Sigmoid colon (tissue), 7 donors: ENCODE results near the gene ZDHHC9. TPM values are rescaled to one million over a fixed set of nuclear protein-coding genes. Genes with fewer than 3 reads are reported as not detected.

Experiments
- DNase-seq: peaks from one replicate; pipeline ENCODE4 v3.0.0-alpha.2; 2019
- H3K27ac ChIP-seq, 4 donors: fragments of 200-600 bp; sonication (generic); one replicate each; pipeline ENCODE4 v1.5.1; 2016 to 2019; ENCODE audit warnings: mild to moderate bottlenecking in 1 of 4
- H3K27me3 ChIP-seq, 3 donors: fragments of 200-600 bp; sonication (generic); one replicate each; pipeline ENCODE4 v1.5.1; 2019; ENCODE audit warnings: mild to moderate bottlenecking in 1 of 3
- H3K36me3 ChIP-seq, 4 donors: fragments of 200-600 bp; sonication (generic); one replicate each; pipeline ENCODE4 v1.5.1; 2016 to 2019
- H3K4me1 ChIP-seq, 4 donors: fragments of 200-600 bp; sonication (generic); one replicate each; pipeline ENCODE4 v1.5.1; 2017 to 2019
- H3K4me3 ChIP-seq, 4 donors: fragments of 200-600 bp; sonication (generic); one replicate each; pipeline ENCODE4 v1.5.1; 2017 to 2019; ENCODE audit warnings: mild to moderate bottlenecking in 2 of 4, moderate library complexity in 1 of 4
- H3K9me3 ChIP-seq, 4 donors: fragments of 200-600 bp in 3 of 4; sonication (generic) in 3 of 4; one replicate each; pipeline versions ENCODE4 v1.5.1 to v1.6.1; 2013 to 2019
- EP300 ChIP-seq, 4 donors: sonication (generic); formaldehyde crosslinking; IDR thresholded peaks; one replicate each; pipeline ENCODE4 v1.6.1; 2017; ENCODE audit warnings: antibody characterized with exemption in 4 of 4
- POLR2A ChIP-seq, 2 donors: fragments of 450-650 bp; IDR thresholded peaks; one replicate each; pipeline ENCODE4 v1.6.1; 2016; ENCODE audit warnings: antibody characterized with exemption in 2 of 2, mild to moderate bottlenecking in 2 of 2, moderate library complexity in 2 of 2
- POLR2AphosphoS5 ChIP-seq, 4 donors: sonication (generic); formaldehyde crosslinking; IDR thresholded peaks; one replicate each; pipeline ENCODE4 v1.6.1; 2017; ENCODE audit warnings: antibody characterized with exemption in 4 of 4
- WGBS, 2 donors: extraction: QIAGEN DNeasy Blood & Tissue Kit; methylation state at CpG; one replicate each; pipeline ENCODE4 v1.1.7; 2013; 5-methylcytosine and 5-hydroxymethylcytosine counted together
- intact Hi-C: fragments of 100-400 bp; cut with DNase I; formaldehyde crosslinking; loops from one replicate; pipeline ENCODE4 v1.15.1; 2023
- polyA plus RNA-seq, 3 donors: library from polyadenylated mRNA; stranded (reverse); fragments of 200-250 nt; gene quantifications; one replicate each; pipeline ENCODE4 v1.2.3, GENCODE V29; 2013
- total RNA-seq, 4 donors: library from RNA; depleted of rRNA; stranded (reverse); fragments of >200 nt; gene quantifications; one replicate each; pipeline ENCODE4 v1.1.0, GENCODE V29; 2016
- TF ChIP-seq, protein P1 (sequence below), 4 experiments: fragments of 450-650 bp in 3 of 4; fragments of 200-600 bp in 1 of 4; IDR thresholded peaks; one replicate each; pipeline ENCODE4 v1.5.1; 2016 to 2019; ENCODE audit warnings: antibody characterized with exemption in 4 of 4, mild to moderate bottlenecking in 3 of 4, moderate library complexity in 2 of 4
- donor health status: healthy with polysubstance abuse.
- donor health status: Bipolar disorder and iron deficiency.
- donor health status: healthy.

Gene ZDHHC9
- total and polyA plus RNA-seq, 7 donors: 6.6 to 18.1 (median 13.0) TPM

DNA sequence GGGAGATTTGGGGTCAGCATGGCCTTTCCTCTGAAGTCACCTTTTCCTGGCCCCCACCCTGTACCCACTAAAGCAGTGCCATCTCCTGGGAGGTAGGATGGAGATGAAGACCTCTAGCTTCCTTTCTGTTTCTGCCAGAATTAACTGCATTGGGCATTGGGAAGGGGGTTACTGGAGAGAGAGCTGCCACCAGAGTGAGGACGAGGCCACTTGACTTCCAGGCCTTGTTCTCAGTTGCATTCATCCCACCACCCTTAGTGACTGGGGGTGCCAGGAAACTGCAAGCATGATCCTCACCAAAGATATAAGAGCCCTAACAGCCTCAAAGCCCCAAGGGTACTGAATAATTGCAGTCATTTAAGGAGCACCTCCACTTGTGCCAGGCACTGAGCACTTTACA lies 48.1 kb downstream of the ZDHHC9 start:
- no peaks in the 10 kb centered on the region for H3K27me3 ChIP-seq
- no peak overlapping the region for H3K27ac ChIP-seq
- no peak for TF ChIP-seq POLR2A (IDR thresholded peaks at IDR 0.05)
- no peak for TF ChIP-seq EP300 (IDR thresholded peaks at IDR 0.05)
- TF ChIP-seq, protein P1, sequence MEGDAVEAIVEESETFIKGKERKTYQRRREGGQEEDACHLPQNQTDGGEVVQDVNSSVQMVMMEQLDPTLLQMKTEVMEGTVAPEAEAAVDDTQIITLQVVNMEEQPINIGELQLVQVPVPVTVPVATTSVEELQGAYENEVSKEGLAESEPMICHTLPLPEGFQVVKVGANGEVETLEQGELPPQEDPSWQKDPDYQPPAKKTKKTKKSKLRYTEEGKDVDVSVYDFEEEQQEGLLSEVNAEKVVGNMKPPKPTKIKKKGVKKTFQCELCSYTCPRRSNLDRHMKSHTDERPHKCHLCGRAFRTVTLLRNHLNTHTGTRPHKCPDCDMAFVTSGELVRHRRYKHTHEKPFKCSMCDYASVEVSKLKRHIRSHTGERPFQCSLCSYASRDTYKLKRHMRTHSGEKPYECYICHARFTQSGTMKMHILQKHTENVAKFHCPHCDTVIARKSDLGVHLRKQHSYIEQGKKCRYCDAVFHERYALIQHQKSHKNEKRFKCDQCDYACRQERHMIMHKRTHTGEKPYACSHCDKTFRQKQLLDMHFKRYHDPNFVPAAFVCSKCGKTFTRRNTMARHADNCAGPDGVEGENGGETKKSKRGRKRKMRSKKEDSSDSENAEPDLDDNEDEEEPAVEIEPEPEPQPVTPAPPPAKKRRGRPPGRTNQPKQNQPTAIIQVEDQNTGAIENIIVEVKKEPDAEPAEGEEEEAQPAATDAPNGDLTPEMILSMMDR (IDR thresholded peaks at IDR 0.05): no peak
- TF ChIP-seq POLR2AphosphoS5 (IDR thresholded peaks at IDR 0.05): no peak
- no peak overlapping the region for H3K4me3 ChIP-seq
- intact Hi-C loops: no loop called here
- no peaks in the 10 kb centered on the region for H3K9me3 ChIP-seq
- no peaks in the 10 kb centered on the region for H3K36me3 ChIP-seq
- peak; percentile 21 for DNase-seq
- 90 to 91% methylated on average over 1 of the region's 1 CpG for WGBS, 2 donors
- H3K4me1 ChIP-seq: no peaks in the 10 kb centered on the region

DNA sequence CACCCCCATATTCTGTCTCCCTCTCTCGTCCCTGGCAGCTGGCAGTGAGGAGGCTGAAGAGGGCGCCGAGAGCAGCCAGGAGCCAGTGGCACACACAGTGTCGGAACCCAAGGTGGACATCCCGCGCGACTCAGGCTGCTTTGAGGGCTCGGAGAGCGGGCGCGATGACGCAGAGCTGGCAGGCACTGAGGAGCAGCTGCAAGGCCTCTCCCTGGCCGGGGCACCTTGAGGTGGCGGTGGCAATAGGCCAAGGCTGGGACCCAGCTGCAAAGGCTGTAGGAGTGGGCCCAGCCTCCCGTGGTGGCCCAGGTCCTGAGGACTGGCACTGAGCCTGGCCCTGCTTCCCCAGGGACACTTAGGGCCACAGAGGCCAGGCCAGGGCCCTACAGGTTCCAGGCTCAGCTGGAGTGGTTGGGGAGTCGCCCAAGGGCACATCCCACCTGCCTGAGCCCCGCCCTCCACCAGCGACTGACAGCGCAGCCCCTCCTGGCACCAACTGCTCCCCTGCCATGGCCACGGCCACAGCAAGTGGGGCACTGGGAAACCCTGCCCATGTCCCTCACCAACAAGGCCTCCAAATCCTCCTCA lies 50.0 kb downstream of the ZDHHC9 start:
- 79 to 92% methylated on average over 20 of the region's 20 CpGs for WGBS, 2 donors
- intact Hi-C loops: no loop called here
- no peaks in the 10 kb centered on the region for H3K27me3 ChIP-seq
- no peaks in the 10 kb centered on the region for H3K9me3 ChIP-seq
- TF ChIP-seq EP300 (IDR thresholded peaks at IDR 0.05) (no peak), POLR2AphosphoS5 (IDR thresholded peaks at IDR 0.05) (no peak), POLR2A (IDR thresholded peaks at IDR 0.05) (no peak)
- TF ChIP-seq, protein P1 (IDR thresholded peaks at IDR 0.05): no peak
- no peak overlapping the region for H3K4me3 ChIP-seq
- H3K4me1 ChIP-seq: no peaks in the 10 kb centered on the region
- DNase-seq: peak; percentile 63
- H3K27ac ChIP-seq: no peak overlapping the region
- no peaks in the 10 kb centered on the region for H3K36me3 ChIP-seq

DNA sequence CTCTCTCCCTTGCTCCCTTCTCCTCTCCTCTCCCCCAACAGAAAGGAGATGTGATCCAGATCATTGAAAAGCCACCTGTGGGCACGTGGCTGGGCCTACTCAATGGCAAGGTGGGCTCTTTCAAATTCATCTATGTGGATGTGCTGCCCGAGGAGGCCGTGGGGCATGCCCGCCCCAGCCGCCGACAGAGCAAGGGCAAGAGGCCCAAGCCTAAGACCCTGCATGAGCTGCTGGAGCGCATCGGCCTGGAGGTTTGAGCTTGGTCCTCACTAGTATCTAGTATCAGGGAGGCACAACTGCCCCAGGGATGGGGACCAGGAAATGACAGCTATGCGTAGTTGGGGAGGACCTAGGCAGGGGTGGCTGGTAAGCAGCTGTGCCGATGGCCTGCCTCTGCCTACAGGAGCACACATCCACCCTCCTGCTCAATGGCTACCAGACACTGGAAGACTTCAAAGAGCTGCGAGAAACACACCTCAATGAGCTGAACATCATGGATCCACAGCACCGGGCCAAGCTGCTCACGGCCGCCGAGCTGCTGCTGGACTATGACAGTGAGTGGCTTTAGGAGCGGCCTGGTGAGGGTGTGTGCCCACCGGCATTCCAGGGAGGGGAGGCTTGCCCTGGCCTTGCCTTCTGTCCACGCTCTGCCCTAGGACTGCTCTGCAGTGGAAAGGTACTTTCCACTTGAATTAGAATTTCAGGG lies 50.9 kb downstream of the ZDHHC9 start:
- no peak overlapping the region for H3K4me3 ChIP-seq
- DNase-seq: peak; percentile 61

DNA sequence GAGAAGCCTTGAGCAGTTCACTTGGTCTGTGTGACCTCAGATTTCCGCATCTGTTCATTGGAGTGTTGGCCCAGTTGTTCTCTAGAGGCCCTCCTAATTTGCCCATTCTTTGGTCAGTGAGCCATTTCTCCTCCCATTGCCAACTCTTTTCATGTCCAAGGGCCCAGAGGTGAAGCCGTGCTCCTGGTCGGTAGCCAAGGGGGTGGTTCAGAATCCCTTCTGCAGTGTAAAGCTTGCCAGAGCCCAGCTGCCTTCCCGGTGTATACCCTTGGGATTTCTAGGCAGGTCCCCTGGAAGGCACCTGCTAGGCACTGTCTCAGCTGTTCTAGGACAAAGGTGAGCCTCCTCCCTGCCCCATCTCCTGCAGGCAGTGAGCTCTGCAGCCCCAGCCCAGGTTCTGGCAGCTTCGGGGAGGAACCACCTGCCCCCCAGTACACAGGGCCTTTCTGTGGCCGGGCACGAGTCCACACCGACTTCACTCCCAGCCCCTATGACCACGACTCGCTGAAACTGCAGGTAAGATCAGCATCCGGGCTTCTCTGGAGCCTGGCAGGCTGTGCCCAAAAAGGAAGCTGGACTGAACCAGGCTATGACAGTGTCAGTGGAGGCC lies 51.6 kb downstream of the ZDHHC9 start:
- no peaks in the 10 kb centered on the region for H3K27me3 ChIP-seq
- no peak overlapping the region for H3K4me3 ChIP-seq
- no peaks in the 10 kb centered on the region for H3K4me1 ChIP-seq
- no peaks in the 10 kb centered on the region for H3K9me3 ChIP-seq
- H3K36me3 ChIP-seq: no peaks in the 10 kb centered on the region
- TF ChIP-seq POLR2A (IDR thresholded peaks at IDR 0.05): no peak
- no peak for TF ChIP-seq EP300 (IDR thresholded peaks at IDR 0.05)
- TF ChIP-seq, protein P1 (IDR thresholded peaks at IDR 0.05): no peak
- TF ChIP-seq POLR2AphosphoS5 (IDR thresholded peaks at IDR 0.05): no peak
- intact Hi-C loops: no loop called here
- WGBS, 2 donors: 55 to 88% methylated on average over 11 of the region's 11 CpGs
- no peak overlapping the region for H3K27ac ChIP-seq
- DNase-seq: peak; percentile 53

More for the DNA sequence above, 50.9 kb downstream of the ZDHHC9 start:
- Histone ChIP-seq H3K9me3 (no peaks in the 10 kb centered on the region), H3K36me3 (no peaks in the 10 kb centered on the region), H3K27me3 (no peaks in the 10 kb centered on the region), H3K27ac (no peak overlapping the region), H3K4me1 (no peaks in the 10 kb centered on the region)
- WGBS, 2 donors: 95 to 96% methylated on average over 18 of the region's 18 CpGs
- intact Hi-C loops: no loop called here
- TF ChIP-seq EP300 (IDR thresholded peaks at IDR 0.05) (no peak), POLR2AphosphoS5 (IDR thresholded peaks at IDR 0.05) (no peak), POLR2A (IDR thresholded peaks at IDR 0.05) (no peak)
- TF ChIP-seq, protein P1 (IDR thresholded peaks at IDR 0.05): no peak
